Spleen (tissue), 7 donors: ENCODE data around the gene PSMB7.

Experiments used
- CTCF ChIP-seq, 11 experiments: fragments of 200-600 bp in 7 of 11; fragments of 450-650 bp in 4 of 11; sonication (generic) in 4 of 11; IDR thresholded peaks in 8 of 11; conservative IDR thresholded peaks in 3 of 11; 1 replicate in 7 of 11; 2 replicates in 4 of 11; pipeline versions ENCODE4 v1.4.0 to v1.8.0; 2016 to 2021; ENCODE audit warnings: antibody characterized with exemption in 11 of 11, inconsistent platforms in 4 of 11, mild to moderate bottlenecking in 1 of 11
- POLR2A ChIP-seq, 3 donors: fragments of 450-650 bp; IDR thresholded peaks; one replicate each; pipeline ENCODE4 v1.5.1; 2017; ENCODE audit warnings: antibody characterized with exemption in 3 of 3, mild to moderate bottlenecking in 1 of 3
- POLR2AphosphoS5 ChIP-seq, 3 donors: sonication (generic); formaldehyde crosslinking; IDR thresholded peaks; one replicate each; pipeline ENCODE4 v1.5.1; 2017; ENCODE audit warnings: antibody characterized with exemption in 3 of 3
- donor health status: DM: no; HTN: no; CAD: no; lungs with moderate emphysema.
- donor health status: DM: no; HTN: no; CAD: no.
- donor health status: DM: no; HTN: no; CAD: no.

GRCh38 chr9:124342402-124342775, 72.9 kb downstream of the PSMB7 start:
- TF ChIP-seq CTCF (IDR thresholded peaks at IDR 0.05 in 8 of 11, conservative IDR thresholded peaks at IDR 0.05 in 3 of 11): no peak
- no peak for TF ChIP-seq POLR2A (IDR thresholded peaks at IDR 0.05)
- no peak for TF ChIP-seq POLR2AphosphoS5 (IDR thresholded peaks at IDR 0.05)
